NT2/D1 (cell line): ENCODE results near the gene TNFAIP6.

ENCODE experiments used
- SUZ12 ChIP-seq: IDR thresholded peaks from 2 replicates; pipeline ENCODE4 v1.6.1; 2011; ENCODE audit not compliant: insufficient read length, insufficient read depth; ENCODE audit errors: extremely low read depth
- YY1 ChIP-seq: IDR thresholded peaks from 2 replicates; pipeline ENCODE4 v1.6.1; 2011; ENCODE audit not compliant: insufficient read length, insufficient read depth
- ZNF274 ChIP-seq: IDR thresholded peaks from 2 replicates; pipeline ENCODE4 v1.6.1; 2011; ENCODE audit warnings: mild to moderate bottlenecking, low read depth, low read length

DNA sequence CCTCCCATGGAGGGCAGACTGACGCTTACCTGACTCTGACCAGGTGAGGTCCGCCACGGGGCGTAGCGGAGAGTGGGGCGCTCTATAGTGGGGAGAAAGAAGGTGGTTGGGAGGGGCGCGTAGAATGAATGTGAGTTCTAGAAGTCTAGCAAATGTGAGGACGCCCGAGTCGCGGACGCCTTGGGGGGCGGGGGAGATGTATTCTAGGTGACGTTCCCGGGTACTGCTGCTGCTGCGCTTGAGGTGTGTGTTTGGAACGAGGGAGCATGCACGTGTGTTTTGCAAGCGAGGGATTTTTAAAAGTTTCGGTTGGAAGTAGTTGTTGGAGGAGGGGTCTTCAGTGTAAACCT, 53.1 kb downstream of the TNFAIP6 start:
- TF ChIP-seq YY1 (no peak), ZNF274 (no peak), SUZ12 (no peak)
